Measurements from ENCODE around the gene INSC. TPM values are rescaled to one million over a fixed set of nuclear protein-coding genes. Genes with fewer than 3 reads are reported as not detected.

The INSC gene
- total and polyA plus RNA-seq, 2 of the 8 experiments (the other 6 are each of a cell fraction or from before 2014, with no cell fraction given): 0.58 to 0.59 TPM

DNA sequence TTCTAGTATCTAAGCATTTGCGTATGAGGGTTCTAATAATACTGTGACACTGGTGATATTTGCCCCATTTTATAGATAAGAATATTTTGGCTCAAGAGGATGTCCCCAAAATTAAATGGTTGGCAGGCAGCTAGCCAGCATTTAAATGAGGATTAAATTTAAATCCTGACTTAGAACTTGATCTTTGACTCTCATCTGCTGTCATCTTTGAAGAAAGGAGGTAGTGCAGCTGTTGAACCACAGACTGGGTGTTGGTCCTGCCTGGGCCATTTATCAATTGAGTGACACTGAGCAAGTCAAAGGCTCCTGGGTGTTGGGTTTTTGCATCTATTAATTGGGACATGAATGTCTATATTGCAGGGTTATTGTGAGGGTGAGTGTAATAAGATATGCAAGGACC is 112.3 kb downstream of the INSC start (continued):
- TF ChIP-seq, protein P1, sequence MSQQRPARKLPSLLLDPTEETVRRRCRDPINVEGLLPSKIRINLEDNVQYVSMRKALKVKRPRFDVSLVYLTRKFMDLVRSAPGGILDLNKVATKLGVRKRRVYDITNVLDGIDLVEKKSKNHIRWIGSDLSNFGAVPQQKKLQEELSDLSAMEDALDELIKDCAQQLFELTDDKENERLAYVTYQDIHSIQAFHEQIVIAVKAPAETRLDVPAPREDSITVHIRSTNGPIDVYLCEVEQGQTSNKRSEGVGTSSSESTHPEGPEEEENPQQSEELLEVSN (IDR thresholded peaks at IDR 0.05): no peak
- TF ChIP-seq, protein P2, sequence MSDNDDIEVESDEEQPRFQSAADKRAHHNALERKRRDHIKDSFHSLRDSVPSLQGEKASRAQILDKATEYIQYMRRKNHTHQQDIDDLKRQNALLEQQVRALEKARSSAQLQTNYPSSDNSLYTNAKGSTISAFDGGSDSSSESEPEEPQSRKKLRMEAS (IDR thresholded peaks at IDR 0.05): no peak
- TF ChIP-seq HDAC2 (IDR thresholded peaks at IDR 0.05; ENCODE audit: borderline replicate concordance in 1 of 2, low read depth in 2 of 2, low read length in 2 of 2) (no peak), CBX5 (IDR thresholded peaks at IDR 0.05; ENCODE audit: low read depth, low read length) (no peak), SAP30 (IDR thresholded peaks at IDR 0.05; ENCODE audit: insufficient read depth, insufficient replicate concordance, low read length) (no peak), SRF (IDR thresholded peaks at IDR 0.05; ENCODE audit: low read depth, low read length) (no peak)
